IMR-90 (cell line): Measurements from ENCODE around the gene GNAO1. TPM values are rescaled to one million over a fixed set of nuclear protein-coding genes. Genes with fewer than 3 reads are reported as not detected.

ENCODE experiments used
- ATAC-seq: fragments of 200-7000 bp; cut with Tn5 transposase; 2 replicates; pipeline ENCODE4 v1.9.1; 2020; ENCODE audit warnings: low read depth, mild to moderate bottlenecking, moderate library complexity
- BruUV-seq: library from RNA; stranded (reverse); fragments of 400-500 nt; replicated peaks from 2 replicates; lab custom pipeline; 2021; lab: Mats Ljungman, UMichigan
- CTCF ChIA-PET: fragments of 300-600 bp; formaldehyde crosslinking; extraction: SDS; loops from one replicate; lab custom pipeline; 2021; ENCODE audit warnings: antibody characterized with exemption; lab: Yijun Ruan, JAX
- POLR2A ChIA-PET: fragments of 300-600 bp; sonication (Branson Sonifier 250); formaldehyde crosslinking; loops from one replicate; lab custom pipeline; 2022; ENCODE audit warnings: antibody characterized with exemption; ENCODE audit not compliant: unreplicated experiment; lab: Charles Lee
- DNase-seq: peaks from one replicate; pipeline ENCODE4 v3.0.0; 2013
- H2AFZ ChIP-seq: replicated peaks from 2 replicates; pipeline ENCODE3; 2013; ENCODE audit warnings: low read length, mild to moderate bottlenecking; ENCODE audit not compliant: poor library complexity
- H2AK5ac ChIP-seq: 2 replicates; pipeline ENCODE4 v1.6.1; 2013; ENCODE audit warnings: low read depth, low read length, inconsistent platforms
- H2AK9ac ChIP-seq: replicated peaks from 2 replicates; pipeline ENCODE3; 2013; ENCODE audit warnings: mild to moderate bottlenecking, low read depth, low read length, moderate library complexity; ENCODE audit not compliant: poor library complexity
- H2BK120ac ChIP-seq: 2 replicates; pipeline ENCODE4 v1.6.1; 2013; ENCODE audit warnings: low read depth, low read length, inconsistent platforms
- H2BK15ac ChIP-seq: 3 replicates; pipeline ENCODE4 v1.6.1; 2013; ENCODE audit warnings: low read depth, low read length, inconsistent platforms
- H2BK20ac ChIP-seq: 2 replicates; pipeline ENCODE4 v1.6.1; 2013; ENCODE audit warnings: low read depth, mild to moderate bottlenecking, inconsistent platforms, low read length, moderate library complexity
- H2BK5ac ChIP-seq: 2 replicates; pipeline ENCODE4 v1.6.1; 2013; ENCODE audit warnings: mild to moderate bottlenecking, low read depth, low read length, inconsistent platforms; ENCODE audit not compliant: poor library complexity, severe bottlenecking
- H3K14ac ChIP-seq: replicated peaks from 2 replicates; pipeline ENCODE4 v1.6.1; 2013; ENCODE audit warnings: low read depth, low read length, inconsistent platforms
- H3K18ac ChIP-seq: 2 replicates; pipeline ENCODE4 v1.6.1; 2013; ENCODE audit warnings: low read depth, low read length, control low read depth
- H3K23ac ChIP-seq: 2 replicates; pipeline ENCODE4 v1.6.1; 2013; ENCODE audit warnings: low read depth, low read length, inconsistent platforms
- H3K27ac ChIP-seq: 2 replicates; pipeline ENCODE4 v1.5.1; 2013; ENCODE audit warnings: mild to moderate bottlenecking, control low read depth, low read length; ENCODE audit not compliant: insufficient read depth
- H3K27me3 ChIP-seq: 2 replicates; pipeline ENCODE4 v1.6.1; 2013; ENCODE audit warnings: low read length; ENCODE audit not compliant: control insufficient read depth, insufficient read depth
- H3K36me3 ChIP-seq: 2 replicates; pipeline ENCODE4 v1.6.1; 2013; ENCODE audit warnings: low read length, mixed read lengths; ENCODE audit not compliant: control insufficient read depth, insufficient read depth
- H3K4ac ChIP-seq: 2 replicates; pipeline ENCODE4 v1.6.1; 2013; ENCODE audit warnings: low read depth, low read length, inconsistent platforms
- H3K4me1 ChIP-seq: 2 replicates; pipeline ENCODE4 v1.6.1; 2013; ENCODE audit warnings: low read length, mixed read lengths; ENCODE audit not compliant: control insufficient read depth, insufficient read depth
- H3K4me2 ChIP-seq: 2 replicates; pipeline ENCODE4 v1.6.1; 2013; ENCODE audit warnings: low read depth, mild to moderate bottlenecking, control low read depth, low read length, moderate library complexity
- H3K4me3 ChIP-seq: 2 replicates; pipeline ENCODE4 v1.5.1; 2013; ENCODE audit warnings: low read depth, mild to moderate bottlenecking, control low read depth, low read length, moderate library complexity; ENCODE audit not compliant: insufficient read depth
- H3K56ac ChIP-seq: 2 replicates; pipeline ENCODE4 v1.6.1; 2013; ENCODE audit warnings: low read length, inconsistent platforms; ENCODE audit not compliant: insufficient read depth; ENCODE audit errors: extremely low read depth
- H3K79me1 ChIP-seq, 2 experiments: 2 replicates each; pipeline ENCODE4 v1.6.1; 2013; ENCODE audit warnings: low read length in 2 of 2, inconsistent platforms in 1 of 2, low read depth in 1 of 2
- H3K9ac ChIP-seq: 2 replicates; pipeline ENCODE4 v1.6.1; 2013; ENCODE audit warnings: low read depth, low read length, control low read depth
- H3K9me1 ChIP-seq: 2 replicates; pipeline ENCODE4 v1.6.1; 2013; ENCODE audit warnings: low read length, inconsistent platforms; ENCODE audit not compliant: insufficient read depth
- H3K9me3 ChIP-seq: 2 replicates; pipeline ENCODE4 v1.6.1; 2013; ENCODE audit warnings: low read length; ENCODE audit not compliant: control insufficient read depth, insufficient read depth
- H4K20me1 ChIP-seq: 2 replicates; pipeline ENCODE4 v1.6.1; 2013; ENCODE audit warnings: low read length, inconsistent platforms; ENCODE audit not compliant: insufficient read depth
- H4K5ac ChIP-seq: 2 replicates; pipeline ENCODE4 v1.6.1; 2013; ENCODE audit warnings: mild to moderate bottlenecking, low read depth, low read length, control low read depth
- H4K8ac ChIP-seq, 2 experiments: 2 replicates each; pipeline ENCODE4 v1.6.1; 2013; ENCODE audit warnings: low read depth in 2 of 2, low read length in 2 of 2, control low read depth in 1 of 2, inconsistent platforms in 1 of 2
- H4K91ac ChIP-seq: 2 replicates; pipeline ENCODE4 v1.6.1; 2013; ENCODE audit warnings: low read depth, low read length, inconsistent platforms; ENCODE audit not compliant: insufficient read depth
- BHLHE40 ChIP-seq: fragments of 150-350 bp; IDR thresholded peaks from 2 replicates; pipeline ENCODE4 v1.6.1; 2016; ENCODE audit warnings: mild to moderate bottlenecking, low read depth, low read length
- CEBPB ChIP-seq: IDR thresholded peaks from 2 replicates; pipeline ENCODE4 v1.6.1; 2012; ENCODE audit warnings: low read depth, low read length, improper control_type of control experiment
- CHD1 ChIP-seq: IDR thresholded peaks from 2 replicates; pipeline ENCODE4 v1.6.1; 2012; ENCODE audit warnings: low read depth, low read length, improper control_type of control experiment
- ELK1 ChIP-seq: fragments of 150-350 bp; IDR thresholded peaks from 2 replicates; pipeline ENCODE4 v1.6.1; 2016; ENCODE audit warnings: low read depth, mild to moderate bottlenecking, low read length, moderate library complexity, borderline replicate concordance
- FOS ChIP-seq: fragments of 150-350 bp; IDR thresholded peaks from 2 replicates; pipeline ENCODE4 v1.6.1; 2016; ENCODE audit warnings: low read depth, low read length
- MAFK ChIP-seq: IDR thresholded peaks from 2 replicates; pipeline ENCODE4 v1.6.1; 2012; ENCODE audit warnings: low read depth, low read length, improper control_type of control experiment
- MAZ ChIP-seq: IDR thresholded peaks from 2 replicates; pipeline ENCODE4 v1.6.1; 2012; ENCODE audit warnings: low read depth, mild to moderate bottlenecking, low read length, improper control_type of control experiment, moderate library complexity, borderline replicate concordance
- MXI1 ChIP-seq: IDR thresholded peaks from 2 replicates; pipeline ENCODE4 v1.6.1; 2012; ENCODE audit warnings: low read depth, mild to moderate bottlenecking, low read length, moderate library complexity, borderline replicate concordance
- NFE2L2 ChIP-seq: fragments of 150-350 bp; IDR thresholded peaks from 2 replicates; pipeline ENCODE4 v1.6.1; 2016; ENCODE audit warnings: low read depth, mild to moderate bottlenecking, low read length
- POLR2A ChIP-seq: IDR thresholded peaks from 2 replicates; pipeline ENCODE4 v1.6.1; 2012; ENCODE audit warnings: mild to moderate bottlenecking, low read depth, low read length
- RAD21 ChIP-seq: IDR thresholded peaks from 2 replicates; pipeline ENCODE4 v1.6.1; 2012; ENCODE audit warnings: low read length, improper control_type of control experiment
- RCOR1 ChIP-seq: IDR thresholded peaks from 2 replicates; pipeline ENCODE4 v1.6.1; 2012; ENCODE audit warnings: mild to moderate bottlenecking, low read length, improper control_type of control experiment; ENCODE audit not compliant: insufficient replicate concordance
- RFX5 ChIP-seq: IDR thresholded peaks from 2 replicates; pipeline ENCODE4 v1.8.0; 2012; ENCODE audit warnings: low read depth, mild to moderate bottlenecking, low read length, moderate library complexity
- SMC3 ChIP-seq: fragments of 150-350 bp; IDR thresholded peaks from 2 replicates; pipeline ENCODE4 v1.6.1; 2016; ENCODE audit warnings: low read depth, mild to moderate bottlenecking, antibody characterized with exemption, low read length, moderate library complexity
- USF2 ChIP-seq: fragments of 150-350 bp; IDR thresholded peaks from 2 replicates; pipeline ENCODE4 v1.6.1; 2017; ENCODE audit warnings: mild to moderate bottlenecking, antibody characterized with exemption, low read length, low read depth
- WGBS, 2 experiments: methylation state at CpG; one replicate each; pipeline versions ENCODE4 v1.1.5 to v1.1.7; 2013; ENCODE audit warnings: missing lambda C conversion rate in 2 of 2; ENCODE audit not compliant: insufficient read length in 1 of 2; ENCODE audit errors: extremely low coverage in 2 of 2; 5-methylcytosine and 5-hydroxymethylcytosine counted together
- dilution Hi-C: fragments of 300-500 bp; cut with HindIII; formaldehyde crosslinking; loops from one replicate; pipeline ENCODE4 v1.14.3; 2018; ENCODE audit warnings: low sequenced_read_pairs; ENCODE audit not compliant: unreplicated experiment
- in situ Hi-C: fragments of 300-500 bp; cut with MboI; formaldehyde crosslinking; loops from 3 replicates; pipeline ENCODE4 v1.14.3; 2019; ENCODE audit warnings: low sequenced_read_pairs, inconsistent platforms, mixed read lengths
- intact Hi-C: fragments of 100-400 bp; cut with micrococcal nuclease; formaldehyde crosslinking; loops from 2 replicates; pipeline ENCODE4 v1.10.0; 2022
- polyA plus RNA-seq, 3 experiments: library from polyadenylated mRNA; depleted of rRNA; stranded (reverse); fragments of >200 nt; gene quantifications; 2 replicates each; pipeline ENCODE4 v1.2.3, GENCODE V29; 2012; ENCODE audit warnings: low replicate concordance in 1 of 3
- total RNA-seq: library from RNA; depleted of rRNA; stranded (reverse); fragments of >200 nt; gene quantifications from 2 replicates; pipeline ENCODE4 v1.2.3, GENCODE V29; 2012
- TF ChIP-seq, protein P1 (sequence below): conservative IDR thresholded peaks from 2 replicates; pipeline ENCODE4 v1.5.1; 2012; ENCODE audit warnings: mild to moderate bottlenecking, low read depth, low read length, improper control_type of control experiment

GNAO1 gene
- total and polyA plus RNA-seq, 2 of the 4 experiments (the other 2 are of a cell fraction), result under 0.01 to 0.07 TPM

DNA sequence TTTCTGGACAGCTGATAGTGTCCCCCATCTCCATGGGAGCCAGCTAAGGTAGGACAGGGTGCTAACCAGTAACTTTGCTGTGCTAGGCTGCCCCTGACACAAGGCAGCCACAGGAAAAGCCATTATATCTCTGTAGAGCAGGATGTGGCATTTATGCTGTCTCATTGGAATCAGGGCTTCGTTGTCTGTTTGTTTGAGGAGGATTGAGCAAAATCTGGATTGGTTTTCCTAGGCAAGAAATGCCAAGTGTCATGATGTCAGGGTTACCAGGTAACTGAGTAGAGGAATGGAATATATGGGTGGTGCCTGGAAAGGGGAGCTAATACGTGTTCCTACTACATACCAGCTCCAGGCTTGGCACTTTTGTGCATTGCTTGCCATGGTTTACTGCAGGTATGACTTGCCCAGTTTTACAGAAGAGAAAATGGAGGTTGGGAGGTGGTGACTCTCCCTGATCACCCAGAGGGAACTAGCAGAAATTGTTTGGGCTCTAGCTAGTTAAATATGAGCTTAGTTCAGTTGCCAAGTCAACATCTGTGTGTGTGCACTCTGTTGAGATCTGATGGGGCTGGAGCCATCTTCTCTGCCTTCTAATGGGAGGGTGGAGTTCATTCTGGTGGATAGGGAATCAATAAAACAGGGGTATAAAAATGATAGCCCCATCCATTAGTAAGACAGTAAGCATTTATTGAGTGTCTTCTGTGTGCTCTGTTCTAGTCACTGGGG lies 33.9 kb downstream of the GNAO1 start:
- no peak overlapping the region for H2AK9ac ChIP-seq
- DNase-seq, result no peak
- no peak overlapping the region for H2BK20ac ChIP-seq
- no peak overlapping the region for H3K23ac ChIP-seq
- H3K4me2 ChIP-seq, result no peak overlapping the region
- H3K4ac ChIP-seq, result no peak overlapping the region
- H3K27ac ChIP-seq, result no peak overlapping the region
- H3K56ac ChIP-seq, result no peak overlapping the region
- no CpG with 5 or more reads among the region's 2 CpGs for WGBS, 2 experiments
- TF ChIP-seq RCOR1 (no peak), RFX5 (no peak), CEBPB (no peak), FOS (no peak), POLR2A (no peak), MAZ (no peak), CHD1 (no peak), BHLHE40 (no peak), RAD21 (no peak), SMC3 (no peak), NFE2L2 (no peak), USF2 (no peak), MXI1 (no peak), MAFK (no peak), ELK1 (no peak)
- TF ChIP-seq, protein P1, sequence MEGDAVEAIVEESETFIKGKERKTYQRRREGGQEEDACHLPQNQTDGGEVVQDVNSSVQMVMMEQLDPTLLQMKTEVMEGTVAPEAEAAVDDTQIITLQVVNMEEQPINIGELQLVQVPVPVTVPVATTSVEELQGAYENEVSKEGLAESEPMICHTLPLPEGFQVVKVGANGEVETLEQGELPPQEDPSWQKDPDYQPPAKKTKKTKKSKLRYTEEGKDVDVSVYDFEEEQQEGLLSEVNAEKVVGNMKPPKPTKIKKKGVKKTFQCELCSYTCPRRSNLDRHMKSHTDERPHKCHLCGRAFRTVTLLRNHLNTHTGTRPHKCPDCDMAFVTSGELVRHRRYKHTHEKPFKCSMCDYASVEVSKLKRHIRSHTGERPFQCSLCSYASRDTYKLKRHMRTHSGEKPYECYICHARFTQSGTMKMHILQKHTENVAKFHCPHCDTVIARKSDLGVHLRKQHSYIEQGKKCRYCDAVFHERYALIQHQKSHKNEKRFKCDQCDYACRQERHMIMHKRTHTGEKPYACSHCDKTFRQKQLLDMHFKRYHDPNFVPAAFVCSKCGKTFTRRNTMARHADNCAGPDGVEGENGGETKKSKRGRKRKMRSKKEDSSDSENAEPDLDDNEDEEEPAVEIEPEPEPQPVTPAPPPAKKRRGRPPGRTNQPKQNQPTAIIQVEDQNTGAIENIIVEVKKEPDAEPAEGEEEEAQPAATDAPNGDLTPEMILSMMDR, result no peak
- H4K91ac ChIP-seq, result no peak overlapping the region
- ChIA-PET POLR2A (no interaction called here), CTCF (interaction anchor here (1.2 kb wide), 1 partner anchor 9 kb away, joined by 3 read pairs; no protein-coding TSS in a partner anchor)
- dilution Hi-C loops, result no loop called here
- no peaks in the 10 kb centered on the region for H3K9me1 ChIP-seq
- no TSS peak for BruUV-seq
- no peaks in the 10 kb centered on the region for H4K20me1 ChIP-seq
- no peak overlapping the region for H2BK120ac ChIP-seq
- no peak overlapping the region for H3K14ac ChIP-seq
- H3K18ac ChIP-seq, result no peak overlapping the region
- H2BK5ac ChIP-seq, result no peak overlapping the region
- H4K8ac ChIP-seq, result no peak overlapping the region
- no peaks in the 10 kb centered on the region for H3K36me3 ChIP-seq
- no peak overlapping the region for H4K5ac ChIP-seq
- intact Hi-C loops, result no loop called here
- ATAC-seq, result no peak
- H3K9ac ChIP-seq, result no peak overlapping the region
- H2AK5ac ChIP-seq, result no peak overlapping the region
- H3K4me1 ChIP-seq, result no peaks in the 10 kb centered on the region
- in situ Hi-C loops, result no loop called here
- no peak overlapping the region for H2AFZ ChIP-seq
- H3K4me3 ChIP-seq, result no peak overlapping the region
- H3K79me1 ChIP-seq, result no peaks in the 10 kb centered on the region
- no peak overlapping the region for H2BK15ac ChIP-seq
- no peaks in the 10 kb centered on the region for H3K9me3 ChIP-seq
- H3K27me3 ChIP-seq, result no peaks in the 10 kb centered on the region; the same call in 1 of the 2 replicates
